ENCODE data around the gene COL16A1. TPM values are rescaled to one million over a fixed set of nuclear protein-coding genes. Genes with fewer than 3 reads are reported as not detected.

Gene COL16A1
- total RNA-seq, 1 donor from 2014 or later = 11.8 TPM

DNA sequence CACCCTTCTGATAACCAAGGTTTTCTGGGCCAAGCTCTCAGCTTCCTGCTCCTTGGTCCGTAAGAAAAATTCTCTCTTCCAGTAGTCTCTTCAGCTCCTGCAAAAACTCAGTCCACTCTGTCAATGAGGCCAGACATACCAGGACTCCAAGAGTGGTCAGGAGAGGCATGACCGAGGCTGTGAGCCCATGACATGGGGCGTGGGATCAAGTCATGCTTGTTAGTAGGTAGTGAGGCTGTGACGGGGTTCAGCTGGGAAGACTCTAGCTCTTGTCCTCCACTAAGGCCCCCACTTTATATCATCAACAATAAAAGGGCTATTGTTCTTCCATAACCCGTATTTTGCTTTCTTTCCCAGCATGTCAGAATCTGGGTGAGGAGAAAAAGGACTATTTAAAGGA, 96.5 kb downstream of the COL16A1 start:
- Histone ChIP-seq H3K36me3 (no peaks in the 10 kb centered on the region), H3K4me3 (no peak overlapping the region), H3K27ac (no peak overlapping the region), H3K4me1 (no peaks in the 10 kb centered on the region), H3K27me3 (ENCODE audit: low read depth) (no peaks in the 10 kb centered on the region), H3K9me3 (no peaks in the 10 kb centered on the region)
- ATAC-seq = no peak
- DNase-seq = no peak
- intact Hi-C loops (cut with DNase I) = no loop called here
- TF ChIP-seq, protein P1, sequence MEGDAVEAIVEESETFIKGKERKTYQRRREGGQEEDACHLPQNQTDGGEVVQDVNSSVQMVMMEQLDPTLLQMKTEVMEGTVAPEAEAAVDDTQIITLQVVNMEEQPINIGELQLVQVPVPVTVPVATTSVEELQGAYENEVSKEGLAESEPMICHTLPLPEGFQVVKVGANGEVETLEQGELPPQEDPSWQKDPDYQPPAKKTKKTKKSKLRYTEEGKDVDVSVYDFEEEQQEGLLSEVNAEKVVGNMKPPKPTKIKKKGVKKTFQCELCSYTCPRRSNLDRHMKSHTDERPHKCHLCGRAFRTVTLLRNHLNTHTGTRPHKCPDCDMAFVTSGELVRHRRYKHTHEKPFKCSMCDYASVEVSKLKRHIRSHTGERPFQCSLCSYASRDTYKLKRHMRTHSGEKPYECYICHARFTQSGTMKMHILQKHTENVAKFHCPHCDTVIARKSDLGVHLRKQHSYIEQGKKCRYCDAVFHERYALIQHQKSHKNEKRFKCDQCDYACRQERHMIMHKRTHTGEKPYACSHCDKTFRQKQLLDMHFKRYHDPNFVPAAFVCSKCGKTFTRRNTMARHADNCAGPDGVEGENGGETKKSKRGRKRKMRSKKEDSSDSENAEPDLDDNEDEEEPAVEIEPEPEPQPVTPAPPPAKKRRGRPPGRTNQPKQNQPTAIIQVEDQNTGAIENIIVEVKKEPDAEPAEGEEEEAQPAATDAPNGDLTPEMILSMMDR (IDR thresholded peaks at IDR 0.05) = no peak

DNA sequence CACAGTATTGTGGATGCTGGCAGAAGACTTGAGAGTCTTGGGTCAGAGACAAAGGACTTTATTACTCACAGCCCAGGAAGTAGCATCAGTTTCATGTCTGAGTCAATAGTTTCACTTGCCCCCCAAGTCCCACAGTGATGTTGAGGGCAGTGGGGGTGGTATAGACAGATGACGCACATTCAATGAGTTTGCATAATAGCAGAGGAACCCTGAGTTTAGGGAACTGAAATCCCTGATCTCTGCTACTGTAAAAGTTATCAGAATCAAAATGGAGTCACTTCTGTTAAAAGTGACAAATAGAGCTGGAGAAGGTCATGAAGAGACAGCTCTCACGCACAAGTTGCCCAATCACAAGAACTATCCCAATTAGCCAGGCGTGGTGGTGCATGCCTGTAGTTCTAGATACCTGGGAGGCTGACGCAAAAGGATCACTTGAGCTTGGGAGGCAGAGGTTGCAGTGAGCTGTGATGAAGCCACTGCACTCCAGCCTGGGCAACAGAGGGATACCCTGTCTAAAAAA, 97.8 kb downstream of the COL16A1 start:
- H3K27me3 ChIP-seq (ENCODE audit: low read depth) = no peaks in the 10 kb centered on the region
- H3K36me3 ChIP-seq = no peaks in the 10 kb centered on the region
- intact Hi-C loops (cut with DNase I) = no loop called here
- peak; percentile 21 to 72 for ATAC-seq
- no peaks in the 10 kb centered on the region for H3K4me1 ChIP-seq
- H3K9me3 ChIP-seq = no peaks in the 10 kb centered on the region
- TF ChIP-seq, protein P1 (IDR thresholded peaks at IDR 0.05) = no peak
- no peak overlapping the region for H3K4me3 ChIP-seq
- no peak for DNase-seq
- no peak overlapping the region for H3K27ac ChIP-seq

Other genes starting within 250 kb of the COL16A1 start
- 64.5 TPM for gene TINAGL1, start 127.5 kb downstream of the COL16A1 start, total RNA-seq
- not detected for gene HCRTR1, start 86.3 kb downstream of the COL16A1 start, total RNA-seq
- gene PEF1, start 59.1 kb downstream of the COL16A1 start, total RNA-seq = 61.6 TPM
- 1.1 TPM for gene ADGRB2, start 60.3 kb upstream of the COL16A1 start, total RNA-seq
- 21.6 TPM for gene SPOCD1, start 112.0 kb upstream of the COL16A1 start, total RNA-seq
- 205 TPM for gene PTP4A2, start 234.4 kb upstream of the COL16A1 start, total RNA-seq